GM23338 (cell line): ENCODE data around the gene UBQLN1. TPM values are rescaled to one million over a fixed set of nuclear protein-coding genes. Genes with fewer than 3 reads are reported as not detected.
A peak's percentile ranks its signal among the peaks of the same experiment; 100 is the strongest.

Experiments
- ATAC-seq: fragments of 200-7000 bp; cut with Tn5 transposase; 3 replicates; pipeline ENCODE4 v1.9.1; 2020
- DNase-seq: peaks from one replicate; pipeline ENCODE4 v3.0.0-alpha.2; 2015; ENCODE audit warnings: low spot score
- H2AFZ ChIP-seq: fragments of 200-600 bp; sonication (generic); 2 replicates; pipeline ENCODE4 v1.8.0; 2016; ENCODE audit warnings: antibody characterized with exemption, mild to moderate bottlenecking, moderate library complexity
- H3F3A ChIP-seq: fragments of 200-600 bp; sonication (generic); replicated peaks from 2 replicates; pipeline ENCODE4 v1.8.0; 2017; ENCODE audit warnings: antibody characterized with exemption, mixed run types, low read depth
- H3K27ac ChIP-seq: fragments of 200-600 bp; sonication (generic); 2 replicates; pipeline ENCODE4 v1.6.1; 2016; ENCODE audit warnings: low read depth
- H3K27me3 ChIP-seq: fragments of 200-600 bp; sonication (generic); 2 replicates; pipeline ENCODE4 v1.8.0; 2016; ENCODE audit warnings: mild to moderate bottlenecking, mixed run types, moderate library complexity; ENCODE audit not compliant: insufficient read depth
- H3K36me3 ChIP-seq: fragments of 200-600 bp; sonication (generic); 2 replicates; pipeline ENCODE4 v1.8.0; 2016; ENCODE audit warnings: mild to moderate bottlenecking; ENCODE audit not compliant: insufficient read depth
- H3K4me1 ChIP-seq: fragments of 200-600 bp; sonication (generic); 2 replicates; pipeline ENCODE4 v1.8.0; 2016; ENCODE audit warnings: mild to moderate bottlenecking, moderate library complexity; ENCODE audit not compliant: insufficient read depth
- H3K4me2 ChIP-seq: fragments of 200-600 bp; sonication (generic); 2 replicates; pipeline ENCODE4 v1.7.1; 2017; ENCODE audit warnings: mixed run types
- H3K4me3 ChIP-seq: fragments of 200-600 bp; sonication (generic); 2 replicates; pipeline ENCODE4 v1.6.1; 2016; ENCODE audit warnings: mixed run types
- H3K79me2 ChIP-seq: fragments of 200-600 bp; sonication (generic); replicated peaks from 2 replicates; pipeline ENCODE4 v1.8.0; 2017; ENCODE audit warnings: mild to moderate bottlenecking; ENCODE audit not compliant: insufficient read depth
- H3K9me2 ChIP-seq: fragments of 200-600 bp; sonication (generic); 2 replicates; pipeline ENCODE4 v1.8.0; 2017; ENCODE audit not compliant: insufficient read depth
- H4K20me1 ChIP-seq: fragments of 200-600 bp; sonication (generic); replicated peaks from 2 replicates; pipeline ENCODE4 v1.8.0; 2017; ENCODE audit warnings: mild to moderate bottlenecking; ENCODE audit not compliant: insufficient read depth
- H3K27ac Mint-ChIP-seq: 2 replicates; pipeline ENCODE4 v1.8.0; 2020; ENCODE audit warnings: inconsistent platforms, mild to moderate bottlenecking, moderate library complexity, mixed read lengths
- H3K27me3 Mint-ChIP-seq: 3 replicates; pipeline ENCODE4 v1.8.0; 2022; ENCODE audit warnings: low read depth, mild to moderate bottlenecking, moderate library complexity, mixed read lengths, inconsistent platforms; ENCODE audit not compliant: insufficient read depth, poor library complexity
- H3K36me3 Mint-ChIP-seq: 3 replicates; pipeline ENCODE4 v1.8.0; 2021; ENCODE audit warnings: low read depth, mild to moderate bottlenecking, inconsistent platforms, moderate library complexity, mixed read lengths
- H3K4me1 Mint-ChIP-seq: 3 replicates; pipeline ENCODE4 v1.8.0; 2020; ENCODE audit warnings: mild to moderate bottlenecking, inconsistent platforms, mixed read lengths
- H3K4me3 Mint-ChIP-seq: 3 replicates; pipeline ENCODE4 v1.8.0; 2021; ENCODE audit warnings: moderate library complexity, mild to moderate bottlenecking, inconsistent platforms, mixed read lengths
- H3K9me3 Mint-ChIP-seq: 3 replicates; pipeline ENCODE4 v1.8.0; 2020; ENCODE audit warnings: moderate library complexity, mild to moderate bottlenecking, inconsistent platforms, mixed read lengths
- CREB1 ChIP-seq: fragments of 250-450 bp; sonication (Bioruptor Pico); IDR thresholded peaks from 2 replicates; pipeline ENCODE4 v1.5.0; 2020; ENCODE audit warnings: low read depth, mild to moderate bottlenecking, moderate library complexity
- CTCF ChIP-seq, 2 experiments: fragments of 200-600 bp in 1 of 2; sonication (generic) in 1 of 2; conservative IDR thresholded peaks; 2 replicates each; pipeline versions ENCODE4 v1.5.1 to v1.6.1; 2016 to 2017; ENCODE audit warnings: antibody characterized with exemption in 2 of 2, low read depth in 2 of 2, mild to moderate bottlenecking in 2 of 2, moderate library complexity in 1 of 2
- EZH2 ChIP-seq: fragments of 200-600 bp; sonication (generic); IDR thresholded peaks from one replicate; pipeline ENCODE4 v1.8.0; 2017; ENCODE audit warnings: antibody characterized with exemption, mild to moderate bottlenecking, low read depth; ENCODE audit not compliant: unreplicated experiment
- NANOG ChIP-seq: IDR thresholded peaks from 2 replicates; pipeline ENCODE4 v1.6.1; 2016; ENCODE audit warnings: antibody characterized with exemption, borderline replicate concordance
- ZNF114 ChIP-seq: fragments of 250-450 bp; sonication (Bioruptor Pico); IDR thresholded peaks from 2 replicates; pipeline ENCODE4 v1.5.0; 2020; ENCODE audit warnings: mild to moderate bottlenecking, moderate library complexity
- ZNF462 ChIP-seq: fragments of 250-450 bp; sonication (Bioruptor Pico); IDR thresholded peaks from 2 replicates; pipeline ENCODE4 v1.5.0; 2020; ENCODE audit warnings: mild to moderate bottlenecking, moderate library complexity
- polyA plus RNA-seq: library from polyadenylated mRNA; unstranded; fragments of >200 nt; fragmentation: Nextera tagmentation; extraction: Ambion mirVana; gene quantifications from 2 replicates; pipeline ENCODE4 v1.2.1, GENCODE V29; 2016
- total RNA-seq: library from RNA; depleted of rRNA; stranded (reverse); fragments of >200 nt; shearing (Covaris generic); gene quantifications from 2 replicates; pipeline ENCODE4 v1.2.3, GENCODE V29; 2014

UBQLN1 gene
- total and polyA plus RNA-seq, 2 experiments from 2014 or later: 90.5 to 168 TPM

GRCh38 chr9:83708515-83709158 lies 879 bp upstream of the UBQLN1 start:
- DNase-seq: peak; percentile 62
- peak; percentile 56 for ATAC-seq
- Histone ChIP-seq H3K9me2 (no peaks in the 10 kb centered on the region), H3K36me3 (no peaks in the 10 kb centered on the region), H2AFZ (peak overlapping the region; percentile 90), H3F3A (no peaks in the 10 kb centered on the region), H3K4me2 (peak overlapping the region; percentile 75), H3K79me2 (peaks cover 37% of the 10 kb centered on the region), H3K4me1 (no peaks in the 10 kb centered on the region), H3K4me3 (peak overlapping the region; percentile 65), H3K27me3 (no peaks in the 10 kb centered on the region), H4K20me1 (peaks cover 18% of the 10 kb centered on the region), H3K27ac (no peak overlapping the region)
- H3K36me3 Mint-ChIP-seq: peaks cover 26% of the 10 kb centered on the region; the same call in 2 of the 3 replicates
- peaks cover 11% of the 10 kb centered on the region for H3K4me1 Mint-ChIP-seq
- H3K27me3 Mint-ChIP-seq: no peaks in the 10 kb centered on the region
- peaks cover 2% of the 10 kb centered on the region; the same call in 2 of the 3 replicates for H3K9me3 Mint-ChIP-seq
- H3K27ac Mint-ChIP-seq: peak overlapping the region; percentile 100
- H3K4me3 Mint-ChIP-seq: peak overlapping the region; percentile 87
- TF ChIP-seq ZNF462: no peak
- TF ChIP-seq ZNF114 (CRISPR knock-in tag): no peak
- no peak for TF ChIP-seq EZH2
- no peak for TF ChIP-seq NANOG
- peak; percentile 57; the same call in 1 of the 2 replicates for TF ChIP-seq CREB1
- TF ChIP-seq CTCF (conservative IDR thresholded peaks at IDR 0.05; ENCODE audit: low read depth in 2 of 2): peak; percentile 38 to 58
